Nephron (organoid): ENCODE results near the gene RPL39.
"Not testable (repeated sequence)": the region's sequence is repeated elsewhere in the genome, so short reads cannot be mapped to it uniquely, and the experiment has no call there.

Experiments
- H3K27ac Mint-ChIP-seq, 3 experiments: 2 replicates each; pipeline ENCODE4 v1.8.0; 2020; ENCODE audit warnings: mixed read lengths in 3 of 3, mild to moderate bottlenecking in 2 of 3, moderate library complexity in 1 of 3
- H3K27me3 Mint-ChIP-seq: 2 replicates; pipeline ENCODE4 v1.8.0; 2021; ENCODE audit warnings: low read depth, mild to moderate bottlenecking, moderate library complexity, mixed read lengths
- H3K36me3 Mint-ChIP-seq: 2 replicates; pipeline ENCODE4 v1.8.0; 2020; ENCODE audit warnings: low read depth, mixed read lengths
- H3K4me1 Mint-ChIP-seq: 2 replicates; pipeline ENCODE4 v1.8.0; 2020; ENCODE audit warnings: mixed read lengths
- H3K4me3 Mint-ChIP-seq, 3 experiments: 2 replicates each; pipeline ENCODE4 v1.8.0; 2020; ENCODE audit warnings: mild to moderate bottlenecking in 3 of 3, mixed read lengths in 3 of 3, moderate library complexity in 2 of 3
- H3K9me3 Mint-ChIP-seq: 2 replicates; pipeline ENCODE4 v1.8.0; 2020; ENCODE audit warnings: mixed read lengths
- TF ChIP-seq, protein P1 (sequence below), 3 experiments: fragments of 200-600 bp; sonication (generic); IDR thresholded peaks; one replicate each; pipeline ENCODE4 v1.5.0; 2021; ENCODE audit warnings: antibody characterized with exemption in 3 of 3; ENCODE audit not compliant: unreplicated experiment in 3 of 3

RPL39 gene

DNA sequence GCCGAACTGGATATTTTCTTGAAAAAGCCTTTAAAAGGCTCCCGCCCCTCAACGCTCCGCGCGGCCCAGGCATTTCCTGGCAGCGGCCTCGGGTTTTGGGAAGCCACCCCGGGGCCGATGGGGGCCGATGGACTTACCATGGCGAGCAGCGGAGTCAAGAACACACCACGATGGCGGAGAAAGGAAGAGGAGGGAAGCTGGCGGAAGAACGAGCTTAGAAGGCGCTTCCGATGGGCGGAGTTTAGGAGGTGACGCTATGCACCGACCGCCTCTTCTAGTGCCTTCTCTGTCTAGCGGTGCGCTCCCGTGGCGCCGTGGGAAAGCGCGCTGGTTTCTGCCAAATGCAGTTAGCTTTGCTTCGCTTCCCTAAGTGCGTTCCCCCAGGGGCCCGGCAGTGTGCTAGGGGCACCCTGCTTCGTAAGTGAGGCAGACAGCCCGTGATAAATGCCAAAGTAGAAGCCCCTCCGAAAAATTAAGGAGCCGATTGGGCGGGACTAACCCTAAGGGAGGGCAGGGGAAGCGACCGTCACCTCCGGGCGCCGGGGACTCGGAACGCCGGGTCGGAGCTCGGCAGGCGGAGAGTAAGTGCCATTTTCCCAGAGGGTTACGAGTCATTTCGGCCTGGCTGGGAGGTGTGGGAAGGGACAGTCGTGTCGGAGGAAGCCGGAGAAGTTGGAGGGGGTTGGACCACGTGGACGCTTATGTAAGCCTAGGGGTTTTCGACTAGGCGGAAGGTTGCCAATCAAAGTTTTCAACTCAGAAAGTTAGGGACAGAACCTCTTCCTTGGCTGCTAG lies at the start of gene RPL39:
TSS of gene RPL39 (minus strand) at position 194 of the 795 bp plus-strand sequence. CDS start at position 140, 54 bp downstream.
- Mint-ChIP-seq H3K9me3 (peaks cover 4% of the 10 kb centered on the region), H3K4me1 (peaks cover 10% of the 10 kb centered on the region), H3K36me3 (peaks cover 27% of the 10 kb centered on the region), H3K27ac (peak within 1 kb of the TSS; percentile 93 to 99 (median 98)), H3K27me3 (no peaks in the 10 kb centered on the region), H3K4me3 (peak within 1 kb of the TSS; percentile 94 to 97 (median 96))
- TF ChIP-seq, protein P1, sequence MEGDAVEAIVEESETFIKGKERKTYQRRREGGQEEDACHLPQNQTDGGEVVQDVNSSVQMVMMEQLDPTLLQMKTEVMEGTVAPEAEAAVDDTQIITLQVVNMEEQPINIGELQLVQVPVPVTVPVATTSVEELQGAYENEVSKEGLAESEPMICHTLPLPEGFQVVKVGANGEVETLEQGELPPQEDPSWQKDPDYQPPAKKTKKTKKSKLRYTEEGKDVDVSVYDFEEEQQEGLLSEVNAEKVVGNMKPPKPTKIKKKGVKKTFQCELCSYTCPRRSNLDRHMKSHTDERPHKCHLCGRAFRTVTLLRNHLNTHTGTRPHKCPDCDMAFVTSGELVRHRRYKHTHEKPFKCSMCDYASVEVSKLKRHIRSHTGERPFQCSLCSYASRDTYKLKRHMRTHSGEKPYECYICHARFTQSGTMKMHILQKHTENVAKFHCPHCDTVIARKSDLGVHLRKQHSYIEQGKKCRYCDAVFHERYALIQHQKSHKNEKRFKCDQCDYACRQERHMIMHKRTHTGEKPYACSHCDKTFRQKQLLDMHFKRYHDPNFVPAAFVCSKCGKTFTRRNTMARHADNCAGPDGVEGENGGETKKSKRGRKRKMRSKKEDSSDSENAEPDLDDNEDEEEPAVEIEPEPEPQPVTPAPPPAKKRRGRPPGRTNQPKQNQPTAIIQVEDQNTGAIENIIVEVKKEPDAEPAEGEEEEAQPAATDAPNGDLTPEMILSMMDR (IDR thresholded peaks at IDR 0.05; ENCODE audit: unreplicated experiment in 3 of 3) = no peak

DNA sequence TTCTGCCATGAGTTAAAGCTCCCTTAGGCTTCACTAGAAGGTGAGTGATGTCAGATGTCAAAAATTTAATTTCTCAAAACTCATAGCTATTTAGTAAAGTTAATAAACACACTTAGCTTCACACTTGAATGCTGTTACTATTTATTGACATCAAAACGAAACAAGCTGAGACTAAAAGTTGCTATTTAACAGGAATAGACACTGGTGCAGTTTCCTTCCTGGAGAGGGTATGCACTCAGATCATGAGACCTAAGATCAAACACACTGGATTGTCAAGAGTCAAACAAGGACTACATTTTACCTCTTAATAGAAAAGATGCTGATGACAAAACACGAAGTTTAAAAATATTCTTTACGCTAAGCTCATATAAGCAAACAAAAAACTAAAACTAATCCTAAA lies 42.5 kb upstream of the RPL39 start:
- Mint-ChIP-seq H3K4me1 (no peaks in the 10 kb centered on the region), H3K27ac (no peak overlapping the region), H3K27me3 (no peaks in the 10 kb centered on the region), H3K9me3 (peaks cover 20% of the 10 kb centered on the region), H3K4me3 (no peak overlapping the region), H3K36me3 (peaks cover 61% of the 10 kb centered on the region)
- TF ChIP-seq, protein P1 (IDR thresholded peaks at IDR 0.05; ENCODE audit: unreplicated experiment in 3 of 3) = no peak

DNA sequence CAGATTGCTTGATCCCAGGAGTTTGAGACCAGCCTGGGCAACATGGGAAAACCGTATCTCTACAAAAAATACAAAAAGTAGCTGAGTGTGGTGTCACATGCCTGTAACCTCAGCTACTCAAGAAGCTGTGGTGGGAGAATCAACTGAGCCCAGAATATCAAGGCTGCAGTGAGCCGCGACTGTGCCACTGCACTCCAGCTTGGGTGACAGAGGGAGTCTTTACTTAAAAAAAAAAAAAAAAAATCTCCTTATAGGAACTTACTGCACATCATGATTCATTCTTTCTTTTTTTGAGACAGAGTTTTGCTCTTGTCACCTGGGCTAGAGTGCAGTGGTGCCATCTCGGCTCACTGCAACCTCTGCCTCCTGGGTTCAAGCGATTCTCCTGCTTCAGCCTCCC lies 37.0 kb upstream of the RPL39 start:
- TF ChIP-seq, protein P1 (IDR thresholded peaks at IDR 0.05; ENCODE audit: unreplicated experiment in 3 of 3) = no peak

DNA sequence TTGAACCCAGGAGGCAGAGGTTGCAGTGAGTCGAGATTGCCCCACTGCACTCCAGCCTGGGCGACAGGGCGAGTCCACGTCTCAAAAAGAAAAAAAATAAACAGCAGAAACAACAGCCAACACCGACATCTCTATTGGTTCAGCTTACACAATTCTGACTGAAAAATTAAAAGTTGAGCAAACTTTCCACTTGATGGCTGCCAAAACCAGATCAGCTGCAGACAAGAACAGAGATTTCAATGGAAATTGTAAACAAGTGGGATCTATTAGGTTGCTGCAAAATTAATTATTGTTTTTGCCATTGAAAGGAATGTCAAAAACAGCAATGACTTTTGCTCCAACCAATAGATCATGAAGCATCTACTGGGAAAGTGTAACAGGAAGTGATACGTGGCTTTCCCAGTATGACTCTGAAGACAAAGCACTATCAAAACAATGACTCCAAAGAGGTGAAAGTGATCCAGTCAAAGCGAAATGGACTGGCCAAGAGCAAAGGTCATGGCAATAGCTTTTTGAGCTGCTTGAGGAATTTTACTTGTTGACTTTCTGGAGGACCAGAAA lies 35.0 kb upstream of the RPL39 start:
- no peaks in the 10 kb centered on the region for H3K27me3 Mint-ChIP-seq
- no peaks in the 10 kb centered on the region for H3K4me1 Mint-ChIP-seq
- peaks cover 15% of the 10 kb centered on the region for H3K9me3 Mint-ChIP-seq
- TF ChIP-seq, protein P1 (IDR thresholded peaks at IDR 0.05; ENCODE audit: unreplicated experiment in 3 of 3) = no peak
- H3K36me3 Mint-ChIP-seq = peaks cover 27% of the 10 kb centered on the region
- no peak overlapping the region for H3K27ac Mint-ChIP-seq
- no peak overlapping the region for H3K4me3 Mint-ChIP-seq

More for the DNA sequence above, 37.0 kb upstream of the RPL39 start:
- Mint-ChIP-seq H3K4me3 (no peak overlapping the region), H3K4me1 (no peaks in the 10 kb centered on the region), H3K27me3 (no peaks in the 10 kb centered on the region), H3K9me3 (peaks cover 12% of the 10 kb centered on the region), H3K27ac (no peak overlapping the region), H3K36me3 (peaks cover 33% of the 10 kb centered on the region)

DNA sequence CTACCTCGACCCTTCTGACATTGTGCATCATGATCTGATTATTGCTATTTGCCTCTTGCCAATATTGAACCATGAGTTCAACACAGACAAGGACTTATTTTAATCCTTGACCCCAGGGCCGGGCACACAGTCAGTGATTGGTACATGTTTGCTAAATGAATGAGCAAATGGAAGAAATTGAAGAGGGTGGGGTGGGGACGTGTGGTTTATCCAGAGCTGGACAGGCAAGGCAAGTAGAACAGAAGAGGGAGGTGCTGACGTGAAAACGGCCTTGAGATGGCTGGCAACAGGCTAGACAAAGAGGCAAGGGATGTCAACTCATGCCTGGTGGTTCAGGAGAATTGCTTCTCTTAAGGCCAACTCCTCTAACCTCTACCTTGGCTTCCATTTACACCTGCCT lies 32.8 kb upstream of the RPL39 start:
- not testable (repeated sequence) for H3K9me3 Mint-ChIP-seq, H3K36me3 Mint-ChIP-seq, H3K4me1 Mint-ChIP-seq, H3K4me3 Mint-ChIP-seq, H3K27me3 Mint-ChIP-seq, H3K27ac Mint-ChIP-seq

DNA sequence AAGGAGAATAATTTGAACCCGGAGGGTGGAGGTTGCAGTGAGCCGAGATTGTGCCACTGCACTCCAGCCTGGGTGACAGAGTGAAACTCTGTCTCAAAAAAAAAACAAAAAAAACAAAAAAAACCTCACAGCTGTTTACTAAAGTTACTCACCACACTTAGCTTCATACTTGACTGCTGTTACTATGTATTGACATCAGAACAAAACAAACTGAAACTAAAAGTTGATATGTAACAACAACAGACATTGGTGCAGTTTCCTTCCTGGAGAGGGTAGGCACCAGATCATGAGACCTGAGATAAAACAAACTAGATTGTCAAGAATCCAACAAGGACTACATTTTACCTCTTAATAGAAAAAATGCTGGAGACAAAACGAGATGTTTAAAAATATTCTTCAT lies 30.3 kb upstream of the RPL39 start:
- not testable (repeated sequence) for H3K27me3 Mint-ChIP-seq, H3K4me3 Mint-ChIP-seq, H3K27ac Mint-ChIP-seq, H3K36me3 Mint-ChIP-seq, H3K4me1 Mint-ChIP-seq
- peaks cover 14% of the 10 kb centered on the region for H3K9me3 Mint-ChIP-seq
